ENCODE data around the gene GPR180.

DNA sequence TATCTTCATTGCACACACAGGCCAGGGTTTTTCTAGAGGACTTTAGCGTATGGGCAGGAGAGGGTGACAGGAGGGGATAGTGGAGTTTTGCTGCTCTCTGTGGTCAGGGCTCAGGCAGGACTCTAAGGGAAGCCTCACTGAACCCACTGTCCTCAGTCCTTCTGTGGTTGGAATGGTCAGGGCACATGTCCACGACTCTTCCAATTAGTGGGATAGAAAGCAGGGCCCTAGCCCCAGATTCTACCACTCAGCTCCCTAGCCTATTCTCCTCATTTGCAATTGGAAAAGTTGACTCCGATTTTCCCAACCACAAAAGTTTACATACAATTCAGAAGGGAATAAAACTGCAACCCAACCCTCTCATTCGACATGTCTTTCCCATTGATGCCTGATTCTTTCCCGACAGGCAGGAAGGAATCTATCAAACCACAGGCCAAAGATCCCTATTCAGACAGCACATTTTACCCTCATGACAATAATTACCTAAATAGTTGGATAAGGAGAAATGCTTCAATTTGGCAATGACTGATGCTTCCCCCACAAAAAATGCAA is 43.9 kb upstream of the GPR180 start:
- no peak for TF ChIP-seq CTCF (IDR thresholded peaks at IDR 0.05)
- TF ChIP-seq, protein P1, sequence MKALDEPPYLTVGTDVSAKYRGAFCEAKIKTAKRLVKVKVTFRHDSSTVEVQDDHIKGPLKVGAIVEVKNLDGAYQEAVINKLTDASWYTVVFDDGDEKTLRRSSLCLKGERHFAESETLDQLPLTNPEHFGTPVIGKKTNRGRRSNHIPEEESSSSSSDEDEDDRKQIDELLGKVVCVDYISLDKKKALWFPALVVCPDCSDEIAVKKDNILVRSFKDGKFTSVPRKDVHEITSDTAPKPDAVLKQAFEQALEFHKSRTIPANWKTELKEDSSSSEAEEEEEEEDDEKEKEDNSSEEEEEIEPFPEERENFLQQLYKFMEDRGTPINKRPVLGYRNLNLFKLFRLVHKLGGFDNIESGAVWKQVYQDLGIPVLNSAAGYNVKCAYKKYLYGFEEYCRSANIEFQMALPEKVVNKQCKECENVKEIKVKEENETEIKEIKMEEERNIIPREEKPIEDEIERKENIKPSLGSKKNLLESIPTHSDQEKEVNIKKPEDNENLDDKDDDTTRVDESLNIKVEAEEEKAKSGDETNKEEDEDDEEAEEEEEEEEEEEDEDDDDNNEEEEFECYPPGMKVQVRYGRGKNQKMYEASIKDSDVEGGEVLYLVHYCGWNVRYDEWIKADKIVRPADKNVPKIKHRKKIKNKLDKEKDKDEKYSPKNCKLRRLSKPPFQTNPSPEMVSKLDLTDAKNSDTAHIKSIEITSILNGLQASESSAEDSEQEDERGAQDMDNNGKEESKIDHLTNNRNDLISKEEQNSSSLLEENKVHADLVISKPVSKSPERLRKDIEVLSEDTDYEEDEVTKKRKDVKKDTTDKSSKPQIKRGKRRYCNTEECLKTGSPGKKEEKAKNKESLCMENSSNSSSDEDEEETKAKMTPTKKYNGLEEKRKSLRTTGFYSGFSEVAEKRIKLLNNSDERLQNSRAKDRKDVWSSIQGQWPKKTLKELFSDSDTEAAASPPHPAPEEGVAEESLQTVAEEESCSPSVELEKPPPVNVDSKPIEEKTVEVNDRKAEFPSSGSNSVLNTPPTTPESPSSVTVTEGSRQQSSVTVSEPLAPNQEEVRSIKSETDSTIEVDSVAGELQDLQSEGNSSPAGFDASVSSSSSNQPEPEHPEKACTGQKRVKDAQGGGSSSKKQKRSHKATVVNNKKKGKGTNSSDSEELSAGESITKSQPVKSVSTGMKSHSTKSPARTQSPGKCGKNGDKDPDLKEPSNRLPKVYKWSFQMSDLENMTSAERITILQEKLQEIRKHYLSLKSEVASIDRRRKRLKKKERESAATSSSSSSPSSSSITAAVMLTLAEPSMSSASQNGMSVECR (CRISPR knock-in tag; IDR thresholded peaks at IDR 0.05; ENCODE audit: borderline replicate concordance) = no peak
- TF ChIP-seq, protein P2, sequence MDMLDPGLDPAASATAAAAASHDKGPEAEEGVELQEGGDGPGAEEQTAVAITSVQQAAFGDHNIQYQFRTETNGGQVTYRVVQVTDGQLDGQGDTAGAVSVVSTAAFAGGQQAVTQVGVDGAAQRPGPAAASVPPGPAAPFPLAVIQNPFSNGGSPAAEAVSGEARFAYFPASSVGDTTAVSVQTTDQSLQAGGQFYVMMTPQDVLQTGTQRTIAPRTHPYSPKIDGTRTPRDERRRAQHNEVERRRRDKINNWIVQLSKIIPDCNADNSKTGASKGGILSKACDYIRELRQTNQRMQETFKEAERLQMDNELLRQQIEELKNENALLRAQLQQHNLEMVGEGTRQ (CRISPR knock-in tag; IDR thresholded peaks at IDR 0.05) = no peak
- no peak for TF ChIP-seq NR2C2 (CRISPR knock-in tag; IDR thresholded peaks at IDR 0.05)

Measured in WTC11 (cell line).